CD4-positive, alpha-beta T cell treated with Interleukin-12 subunit alpha and Interleukin-12 subunit beta, for 1 hour (primary cell): ENCODE results near the gene CDK11A.
"Not testable (repeated sequence)": the region's sequence is repeated elsewhere in the genome, so short reads cannot be mapped to it uniquely, and the experiment has no call there.

Experiments
- DNase-seq: peaks from one replicate; pipeline ENCODE4 v3.0.0-alpha.2; 2020

CDK11A gene

GRCh38 chr1:1754051-1754815 lies 30.1 kb upstream of the CDK11A start:
- no peak for DNase-seq

GRCh38 chr1:1753607-1754005 lies 29.4 kb upstream of the CDK11A start:
- DNase-seq, result no peak

GRCh38 chr1:1752636-1753606 lies 28.8 kb upstream of the CDK11A start:
- DNase-seq, result no peak

DNA sequence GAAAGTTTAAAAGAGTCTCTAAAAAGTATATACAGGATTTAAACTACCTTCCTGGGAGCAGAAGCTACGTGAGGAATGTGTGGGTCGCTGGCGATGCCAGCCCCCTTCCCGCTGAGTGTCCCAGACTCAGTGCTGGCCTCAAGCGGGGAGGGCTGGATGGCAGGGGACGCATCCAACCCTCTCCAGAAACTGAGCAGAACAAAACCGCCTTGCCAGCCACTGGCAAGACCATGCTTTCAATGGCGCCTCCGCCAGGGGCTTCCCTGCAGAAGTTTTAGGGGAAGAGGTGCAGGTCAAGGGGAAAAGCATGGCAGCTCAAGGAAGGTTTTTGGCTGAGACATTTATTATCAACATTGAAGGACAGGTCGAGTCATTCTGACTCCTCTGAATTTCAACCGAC lies 28.0 kb upstream of the CDK11A start:
- no peak for DNase-seq

- not testable (repeated sequence) for DNase-seq
Observed at GRCh38 chr1:1749941-1750340, 25.8 kb upstream of the CDK11A start.

- no peak for DNase-seq
Observed at GRCh38 chr1:1748686-1749321, 24.6 kb upstream of the CDK11A start.

DNA sequence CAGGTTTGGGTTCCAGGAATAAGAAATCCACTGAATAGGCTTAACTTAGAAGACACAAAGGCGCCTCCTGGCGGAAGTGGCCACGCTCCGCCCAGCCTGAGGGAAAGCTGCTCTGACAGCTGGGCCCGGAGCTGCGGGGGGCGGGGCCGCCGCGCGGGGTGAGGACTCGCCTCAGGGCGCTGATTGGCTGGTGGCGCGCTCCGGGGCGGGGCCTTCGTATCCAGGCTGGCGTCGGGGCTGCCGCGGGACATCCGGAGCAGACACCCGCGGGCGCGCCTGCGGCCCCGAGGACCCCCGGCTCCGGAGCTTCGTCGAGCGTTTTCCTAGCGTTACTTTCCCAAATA lies 22.4 kb upstream of the CDK11A start:
- DNase-seq, result not testable (repeated sequence)

GRCh38 chr1:1745651-1746565 lies 21.8 kb upstream of the CDK11A start:
- DNase-seq, result peak; percentile 81

- not testable (repeated sequence) for DNase-seq
Observed at GRCh38 chr1:1742529-1742928, 18.4 kb upstream of the CDK11A start.

- DNase-seq, result not testable (repeated sequence)
Observed at GRCh38 chr1:1741013-1741412, 16.9 kb upstream of the CDK11A start.

GRCh38 chr1:1738799-1739337 lies 14.7 kb upstream of the CDK11A start:
- DNase-seq, result not testable (repeated sequence)

GRCh38 chr1:1737675-1738590 lies 13.8 kb upstream of the CDK11A start:
- DNase-seq, result not testable (repeated sequence)

- no peak for DNase-seq
Observed at GRCh38 chr1:1732381-1732780, 8.2 kb upstream of the CDK11A start.

DNA sequence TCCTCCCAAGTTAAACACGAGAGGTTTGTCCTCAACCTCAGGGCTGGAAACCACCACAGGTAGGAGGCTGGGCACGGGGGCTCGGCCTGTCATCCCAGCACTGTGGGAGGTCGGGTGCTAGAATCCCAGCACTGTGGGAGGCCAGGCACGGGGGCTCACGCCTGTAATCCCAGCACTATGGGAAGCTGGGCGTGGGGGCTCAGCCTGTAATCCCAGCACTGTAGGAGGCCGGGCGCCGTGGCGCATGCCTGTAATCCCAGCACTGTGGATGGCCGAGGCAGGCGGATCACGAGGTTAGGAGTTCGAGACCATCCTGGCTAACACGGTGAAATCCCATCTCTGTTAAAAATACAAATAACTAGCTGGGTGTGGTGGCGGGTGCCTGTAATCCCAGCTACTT lies 6.7 kb upstream of the CDK11A start:
- no peak for DNase-seq

DNA sequence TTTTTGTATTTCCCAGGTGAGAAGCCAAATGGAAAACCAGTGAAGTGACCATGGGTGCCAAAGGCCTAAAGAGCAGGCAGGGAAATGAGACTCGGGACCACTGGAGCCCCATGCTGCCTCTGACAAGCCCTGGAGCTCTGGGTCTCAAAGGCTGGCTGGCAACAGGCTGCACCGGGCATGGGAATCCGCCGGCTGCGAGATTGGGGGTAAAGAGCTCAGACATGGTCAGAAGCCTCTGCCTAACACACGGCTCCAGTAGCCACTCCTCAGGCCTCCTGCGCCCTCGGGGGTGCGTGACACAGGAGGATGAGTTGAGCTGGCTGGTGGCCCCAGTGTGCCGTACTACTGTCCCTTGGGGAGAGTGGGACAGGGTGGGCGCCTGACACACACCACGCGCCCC lies 6.1 kb upstream of the CDK11A start:
- DNase-seq, result not testable (repeated sequence)

DNA sequence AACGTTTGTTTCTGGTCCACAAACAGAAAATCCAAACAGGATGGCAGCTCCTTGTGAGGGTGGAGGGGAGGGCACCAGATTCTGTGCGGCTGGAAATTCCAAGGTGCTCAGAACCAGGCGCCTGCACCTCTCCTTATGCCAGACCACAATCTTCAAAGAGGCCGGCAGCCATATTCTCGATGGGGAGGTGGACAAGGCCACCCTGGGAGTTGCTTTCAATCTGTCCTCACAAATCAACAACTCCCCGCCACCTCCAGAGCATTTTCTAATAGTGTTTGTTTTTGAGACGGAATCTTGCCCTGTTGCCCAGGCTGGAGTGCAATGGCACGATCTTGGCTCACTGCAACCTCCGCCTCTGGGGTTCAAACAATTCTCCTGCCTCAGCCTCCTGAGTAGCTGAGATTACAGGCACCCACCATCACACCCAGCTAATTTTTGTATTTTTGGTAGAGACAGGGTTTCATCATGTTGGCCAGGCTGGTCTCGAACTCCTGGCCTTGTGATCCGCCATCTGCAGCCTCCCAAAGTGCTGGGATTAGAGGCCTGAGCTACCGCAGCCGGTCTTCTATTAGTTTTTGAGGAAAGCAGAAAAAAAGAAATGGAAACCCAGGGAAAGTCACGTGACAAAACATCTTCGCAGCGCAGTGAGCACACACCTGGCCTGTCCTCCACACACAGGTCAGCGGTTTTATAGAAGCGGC lies 5.1 kb upstream of the CDK11A start:
- DNase-seq, result not testable (repeated sequence)

- peak; percentile 60 for DNase-seq
Observed at GRCh38 chr1:1728308-1729005, 4.3 kb upstream of the CDK11A start.

DNA sequence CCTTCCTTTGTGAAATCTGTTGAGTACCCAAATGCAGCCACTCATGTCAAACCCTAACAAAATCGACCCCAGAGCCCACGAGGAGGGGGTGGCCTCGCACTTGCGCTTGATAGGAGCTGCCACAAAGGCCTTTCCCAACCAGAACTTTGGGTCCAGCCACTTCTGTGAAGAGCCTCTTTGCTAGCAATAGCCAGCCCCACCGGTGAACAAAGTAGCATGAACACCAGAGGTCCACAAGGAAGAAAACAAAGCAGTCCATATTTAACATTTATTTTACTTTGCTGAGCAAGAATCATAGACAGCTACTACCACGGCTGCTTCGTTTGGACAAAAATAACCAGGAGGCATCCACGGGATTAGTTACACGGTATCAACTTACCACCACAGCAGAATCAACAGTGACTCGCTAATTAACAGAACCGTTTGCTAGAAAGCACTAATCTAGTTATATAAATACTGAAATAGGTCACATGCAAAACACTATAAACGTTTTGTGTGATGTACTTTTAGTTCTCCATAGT lies 3.0 kb upstream of the CDK11A start:
- not testable (repeated sequence) for DNase-seq

DNA sequence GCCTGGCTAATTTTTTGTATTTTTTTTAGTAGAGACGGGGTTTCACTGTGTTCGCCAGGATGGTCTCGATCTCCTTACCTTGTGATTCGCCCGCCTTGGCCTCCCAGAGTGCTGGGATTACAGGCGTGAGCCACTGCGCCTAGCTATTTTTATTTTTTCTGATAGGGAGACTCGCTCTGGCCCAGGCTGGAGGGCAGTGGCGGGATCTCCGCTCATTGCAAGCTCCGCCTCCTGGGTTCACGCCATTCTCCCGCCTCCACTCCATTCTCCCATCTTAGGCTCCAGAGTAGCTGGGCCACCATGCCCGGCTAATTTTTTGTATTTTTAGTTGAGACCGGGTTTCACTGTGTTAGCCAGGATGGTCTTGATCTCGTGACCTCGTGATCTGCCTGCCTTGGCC lies 1.9 kb upstream of the CDK11A start:
- not testable (repeated sequence) for DNase-seq
